Activated T-cell treated with anti-CD3 and anti-CD28 coated beads, Interleukin-2, amount 50 U/mL, for 72 hours (primary cell): ENCODE results near the gene UTP11. TPM values are rescaled to one million over a fixed set of nuclear protein-coding genes. Genes with fewer than 3 reads are reported as not detected.
A peak's percentile ranks its signal among the peaks of the same experiment; 100 is the strongest.

ENCODE experiments used
- ATAC-seq, 2 donors: fragments of 150-1000 bp; cut with Tn5 transposase; replicated peaks in 1 of 2; 2 replicates each; pipeline ENCODE4 v1.10.0; 2021; ENCODE audit warnings: moderate library complexity in 2 of 2, mild to moderate bottlenecking in 1 of 2
- DNase-seq, 2 donors: peaks; one replicate each; pipeline ENCODE4 v3.0.0; 2021 to 2022; ENCODE audit warnings: mixed read lengths in 1 of 2
- H3K27ac Mint-ChIP-seq: one replicate; pipeline ENCODE4 v1.8.0; 2022; ENCODE audit warnings: mild to moderate bottlenecking, moderate library complexity, mixed read lengths
- H3K27me3 Mint-ChIP-seq: one replicate; pipeline ENCODE4 v1.8.0; 2022; ENCODE audit warnings: low read depth, mixed read lengths
- H3K36me3 Mint-ChIP-seq, 2 donors: one replicate each; pipeline ENCODE4 v1.8.0; 2022; ENCODE audit warnings: mixed read lengths in 2 of 2, mild to moderate bottlenecking in 1 of 2; ENCODE audit not compliant: insufficient read depth in 2 of 2
- H3K4me1 Mint-ChIP-seq: one replicate; pipeline ENCODE4 v1.8.0; 2022; ENCODE audit warnings: low read depth, mixed read lengths
- H3K4me3 Mint-ChIP-seq, 2 donors: one replicate each; pipeline ENCODE4 v1.8.0; 2022; ENCODE audit warnings: mild to moderate bottlenecking in 2 of 2, mixed read lengths in 2 of 2, moderate library complexity in 2 of 2
- H3K9me3 Mint-ChIP-seq, 2 donors: one replicate each; pipeline ENCODE4 v1.8.0; 2022; ENCODE audit warnings: mixed read lengths in 2 of 2
- total RNA-seq, 2 donors: library from RNA; stranded (reverse); gene quantifications; one replicate each; pipeline ENCODE4 v1.2.3, GENCODE V29; 2022

UTP11 gene
- total RNA-seq, 2 donors from 2014 or later: 28.4 to 31.7 TPM

- Mint-ChIP-seq H3K4me1 (peaks cover 42% of the 10 kb centered on the region), H3K27ac (no peak overlapping the region), H3K27me3 (no peaks in the 10 kb centered on the region), H3K9me3 (no peaks in the 10 kb centered on the region), H3K4me3 (no peak overlapping the region), H3K36me3 (peaks cover 4 to 5% of the 10 kb centered on the region in 2 donors)
- DNase-seq: no peak
- ATAC-seq: no peak
Observed at GRCh38 chr1:37997256-37998088, 15.1 kb upstream of the UTP11 start.

- Mint-ChIP-seq H3K36me3 (peaks cover 4 to 5% of the 10 kb centered on the region in 2 donors), H3K27me3 (no peaks in the 10 kb centered on the region), H3K4me1 (peaks cover 45% of the 10 kb centered on the region), H3K9me3 (no peaks in the 10 kb centered on the region), H3K27ac (no peak overlapping the region), H3K4me3 (no peak overlapping the region)
- DNase-seq (no peak), ATAC-seq (no peak)
Observed at GRCh38 chr1:37998089-37998808, 14.3 kb upstream of the UTP11 start.

- Mint-ChIP-seq H3K36me3 (peaks cover 4 to 5% of the 10 kb centered on the region in 2 donors), H3K9me3 (no peaks in the 10 kb centered on the region), H3K27ac (peak overlapping the region; percentile 86), H3K4me3 (peak overlapping the region; percentile 71 to 86), H3K4me1 (peaks cover 52% of the 10 kb centered on the region), H3K27me3 (no peaks in the 10 kb centered on the region)
- peak in 1 of 2 donors; percentile 25 for ATAC-seq
- DNase-seq: no peak
Observed at GRCh38 chr1:37998913-37999429, 13.6 kb upstream of the UTP11 start.

- Mint-ChIP-seq H3K27ac (peak overlapping the region; percentile 86), H3K36me3 (peaks cover 4 to 8% of the 10 kb centered on the region in 2 donors), H3K4me3 (peak overlapping the region; percentile 71 to 86), H3K9me3 (no peaks in the 10 kb centered on the region), H3K4me1 (peaks cover 59% of the 10 kb centered on the region), H3K27me3 (no peaks in the 10 kb centered on the region)
- peak in 1 of 2 donors; percentile 31 for DNase-seq
- peak; percentile 38 to 50 for ATAC-seq
Observed at GRCh38 chr1:37999430-38000232, 12.9 kb upstream of the UTP11 start.

GRCh38 chr1:38000233-38000528 lies 12.4 kb upstream of the UTP11 start:
- Mint-ChIP-seq H3K36me3 (peaks cover 4 to 6% of the 10 kb centered on the region in 2 donors), H3K9me3 (no peaks in the 10 kb centered on the region), H3K4me3 (peak overlapping the region; percentile 32 to 71), H3K27me3 (no peaks in the 10 kb centered on the region), H3K4me1 (peaks cover 55% of the 10 kb centered on the region), H3K27ac (peak overlapping the region; percentile 86)
- DNase-seq (no peak), ATAC-seq (no peak)

- Mint-ChIP-seq H3K9me3 (no peaks in the 10 kb centered on the region), H3K27me3 (no peaks in the 10 kb centered on the region), H3K27ac (peak overlapping the region; percentile 86), H3K36me3 (peaks cover 4 to 6% of the 10 kb centered on the region in 2 donors), H3K4me3 (peak overlapping the region; percentile 32 to 33), H3K4me1 (peaks cover 52% of the 10 kb centered on the region)
- DNase-seq (no peak), ATAC-seq (no peak)
Observed at GRCh38 chr1:38000529-38001455, 11.7 kb upstream of the UTP11 start.

- Mint-ChIP-seq H3K27ac (peak overlapping the region; percentile 65), H3K4me3 (peak overlapping the region; percentile 84 to 85), H3K36me3 (peaks cover 2 to 3% of the 10 kb centered on the region in 2 donors), H3K27me3 (no peaks in the 10 kb centered on the region), H3K4me1 (peaks cover 57% of the 10 kb centered on the region), H3K9me3 (no peaks in the 10 kb centered on the region)
- DNase-seq (no peak), ATAC-seq (no peak)
Observed at GRCh38 chr1:38003261-38004250, 9.0 kb upstream of the UTP11 start.

GRCh38 chr1:38004284-38005108 lies 8.0 kb upstream of the UTP11 start:
- peak overlapping the region; percentile 84 to 85 for H3K4me3 Mint-ChIP-seq
- H3K9me3 Mint-ChIP-seq: no peaks in the 10 kb centered on the region
- ATAC-seq: peak; percentile 14 to 31
- peaks cover 57% of the 10 kb centered on the region for H3K4me1 Mint-ChIP-seq
- peak overlapping the region; percentile 79 for H3K27ac Mint-ChIP-seq
- DNase-seq: no peak
- no peaks in the 10 kb centered on the region for H3K27me3 Mint-ChIP-seq
- H3K36me3 Mint-ChIP-seq: peaks cover 0 to 3% of the 10 kb centered on the region in 2 donors

GRCh38 chr1:38005195-38006007 lies 7.1 kb upstream of the UTP11 start, which contains the start of gene FHL3:
Gene FHL3 (minus strand): TSS chr1:38005514. CDS start chr1:37999412, 6,102 bp downstream.
- Mint-ChIP-seq H3K36me3 (peaks cover 0 to 3% of the 10 kb centered on the region in 2 donors), H3K27me3 (no peaks in the 10 kb centered on the region), H3K27ac (peak within 1 kb of the TSS; percentile 79), H3K4me3 (peak within 1 kb of the TSS; percentile 84 to 85), H3K4me1 (peaks cover 57% of the 10 kb centered on the region), H3K9me3 (no peaks in the 10 kb centered on the region)
- DNase-seq: peak; percentile 63 to 72
- peak; percentile 31 to 41 for ATAC-seq
